Mucosa of rectum (tissue), 2 donors: ENCODE measurements around the gene DLG4.
A peak's percentile ranks its signal among the peaks of the same experiment; 100 is the strongest.

ENCODE experiments used
- H3K27ac ChIP-seq, 2 donors: one replicate each; pipeline ENCODE4 v1.7.0; 2013; ENCODE audit warnings: inconsistent platforms in 2 of 2, low read depth in 2 of 2, low read length in 2 of 2
- H3K27me3 ChIP-seq, 2 donors: one replicate each; pipeline ENCODE4 v1.7.0; 2013; ENCODE audit warnings: low read length in 2 of 2; ENCODE audit not compliant: control insufficient read depth in 2 of 2, insufficient read depth in 2 of 2
- H3K36me3 ChIP-seq, 2 donors: one replicate each; pipeline ENCODE4 v1.7.0; 2013; ENCODE audit warnings: low read length in 2 of 2; ENCODE audit not compliant: control insufficient read depth in 2 of 2, insufficient read depth in 2 of 2
- H3K4me1 ChIP-seq, 2 donors: one replicate each; pipeline ENCODE4 v1.7.0; 2013; ENCODE audit warnings: low read length in 2 of 2, mild to moderate bottlenecking in 1 of 2; ENCODE audit not compliant: control insufficient read depth in 2 of 2, insufficient read depth in 2 of 2
- H3K4me3 ChIP-seq, 2 donors: one replicate each; pipeline ENCODE4 v1.7.0; 2013; ENCODE audit warnings: low read length in 2 of 2
- H3K9ac ChIP-seq, 2 donors: one replicate each; pipeline ENCODE4 v1.7.0; 2013; ENCODE audit warnings: low read length in 2 of 2, low read depth in 1 of 2, mild to moderate bottlenecking in 1 of 2
- H3K9me3 ChIP-seq, 2 donors: one replicate each; pipeline ENCODE4 v1.7.0; 2013; ENCODE audit warnings: low read length in 2 of 2; ENCODE audit not compliant: control insufficient read depth in 2 of 2
- donor health status: healthy.
- donor health status: Normal muscosa, but diverticular disease.

DLG4 gene

DNA sequence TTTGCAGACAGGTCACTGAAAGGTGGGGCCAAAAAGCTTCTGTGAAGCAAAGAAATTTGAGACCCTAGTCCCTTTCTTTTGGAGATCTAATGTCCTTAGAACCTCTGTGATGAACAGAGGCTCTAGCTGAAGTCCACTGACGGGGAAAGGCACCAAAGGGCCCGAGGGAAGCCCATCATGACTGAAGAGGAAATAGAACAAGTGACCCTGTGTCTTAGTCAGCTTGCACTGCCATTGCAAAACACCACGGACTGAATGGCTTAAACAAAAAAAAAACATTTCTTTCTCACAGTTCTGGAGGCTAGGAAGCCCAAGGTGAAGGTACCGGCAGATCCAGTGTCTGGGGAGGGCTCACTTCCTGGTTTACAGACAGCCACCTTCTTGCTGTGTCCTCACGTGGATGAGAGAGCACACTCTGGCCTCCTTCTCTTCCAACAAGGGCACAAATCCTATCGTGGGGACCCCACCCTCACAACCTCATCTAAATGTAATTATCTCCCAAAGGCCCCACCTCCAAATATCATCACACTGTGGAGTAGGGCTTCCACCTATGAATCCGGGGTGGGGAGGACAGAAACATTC is 80.7 kb downstream of the DLG4 start:
- peak overlapping the region; percentile 28 to 46 for H3K27ac ChIP-seq
- peak overlapping the region in 1 of 2 donors; percentile 25 for H3K9ac ChIP-seq
- H3K4me3 ChIP-seq: peak overlapping the region; percentile 14 to 50
- peaks cover 5 to 6% of the 10 kb centered on the region in 2 donors for H3K27me3 ChIP-seq
- peaks cover 13 to 24% of the 10 kb centered on the region in 2 donors for H3K4me1 ChIP-seq
- no peaks in the 10 kb centered on the region for H3K36me3 ChIP-seq
- no peaks in the 10 kb centered on the region for H3K9me3 ChIP-seq

DNA sequence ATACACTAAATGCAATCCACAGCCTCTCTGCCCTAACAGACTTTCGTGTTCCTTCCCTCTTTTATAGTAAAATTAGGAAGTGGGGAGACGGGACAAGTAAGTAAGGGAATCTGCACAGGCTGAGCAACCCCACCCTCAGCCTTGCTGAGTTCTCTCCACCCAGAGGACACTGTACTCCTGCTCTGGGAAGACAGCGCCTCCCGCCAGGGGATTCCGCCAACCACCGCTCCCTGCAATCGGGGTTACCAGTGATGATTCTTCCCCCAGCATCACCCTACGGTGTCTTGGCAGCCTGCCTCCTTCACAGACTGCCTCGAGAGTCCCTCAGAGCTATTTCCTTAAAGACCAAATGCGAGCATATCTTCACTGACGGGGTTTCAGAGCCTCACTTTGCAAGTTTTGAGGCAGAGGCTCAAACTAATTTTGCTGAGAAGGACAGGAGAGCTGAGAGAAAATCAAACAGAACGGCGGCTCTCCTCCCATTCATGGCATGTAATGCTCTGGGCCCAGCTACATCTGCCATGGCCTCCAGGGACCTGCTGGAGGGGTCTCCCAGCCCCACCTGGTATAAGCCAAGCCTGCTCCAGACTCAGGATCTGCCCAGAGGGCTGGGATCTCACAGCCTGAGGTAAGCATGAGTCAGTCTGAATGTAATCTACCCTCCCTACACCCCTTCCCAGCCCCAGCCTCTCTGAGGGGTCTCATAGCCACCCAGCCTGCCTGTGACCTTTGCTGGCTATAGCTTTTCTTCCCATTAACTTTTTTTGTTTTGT is 82.3 kb downstream of the DLG4 start:
- Histone ChIP-seq H3K4me1 (peaks cover 13 to 24% of the 10 kb centered on the region in 2 donors), H3K36me3 (no peaks in the 10 kb centered on the region), H3K9ac (no peak overlapping the region), H3K27ac (no peak overlapping the region), H3K4me3 (no peak overlapping the region), H3K9me3 (no peaks in the 10 kb centered on the region), H3K27me3 (peaks cover 5 to 6% of the 10 kb centered on the region in 2 donors)
